Liver (tissue), 9 donors: Measurements from ENCODE around the gene EEF1B2. TPM values are rescaled to one million over a fixed set of nuclear protein-coding genes. Genes with fewer than 3 reads are reported as not detected.

Source experiments
- DNase-seq: peaks from one replicate; pipeline ENCODE4 v3.0.0-alpha.2; 2017; ENCODE audit warnings: low spot score
- H3K27ac ChIP-seq, 2 donors: one replicate each; pipeline ENCODE4 v1.7.0; 2013; ENCODE audit warnings: inconsistent platforms in 2 of 2, low read length in 2 of 2, control low read depth in 1 of 2, low read depth in 1 of 2, mild to moderate bottlenecking in 1 of 2
- H3K27me3 ChIP-seq, 4 donors: one replicate each; pipeline versions ENCODE4 v1.6.1 to v1.7.0; 2013; ENCODE audit warnings: low read length in 3 of 4, inconsistent platforms in 1 of 4, mild to moderate bottlenecking in 1 of 4, moderate library complexity in 1 of 4; ENCODE audit not compliant: control insufficient read depth in 4 of 4, insufficient read depth in 4 of 4
- H3K36me3 ChIP-seq, 4 donors: one replicate each; pipeline versions ENCODE4 v1.6.1 to v1.7.0; 2013; ENCODE audit warnings: low read length in 3 of 4, mild to moderate bottlenecking in 3 of 4, low read depth in 1 of 4, moderate library complexity in 1 of 4; ENCODE audit not compliant: control insufficient read depth in 4 of 4, insufficient read depth in 3 of 4
- H3K4me1 ChIP-seq, 4 donors: one replicate each; pipeline versions ENCODE4 v1.6.1 to v1.7.0; 2013; ENCODE audit warnings: low read length in 3 of 4, mild to moderate bottlenecking in 3 of 4, moderate library complexity in 1 of 4; ENCODE audit not compliant: control insufficient read depth in 4 of 4, insufficient read depth in 4 of 4
- H3K4me3 ChIP-seq, 3 donors: one replicate each; pipeline versions ENCODE4 v1.6.1 to v1.7.0; 2013; ENCODE audit warnings: low read length in 3 of 3, control low read depth in 1 of 3, low read depth in 1 of 3, mild to moderate bottlenecking in 1 of 3
- H3K9ac ChIP-seq, 2 donors: one replicate each; pipeline ENCODE4 v1.7.0; 2013; ENCODE audit warnings: low read length in 2 of 2, mild to moderate bottlenecking in 2 of 2, moderate library complexity in 2 of 2, control low read depth in 1 of 2, low read depth in 1 of 2
- H3K9me3 ChIP-seq, 4 donors: one replicate each; pipeline versions ENCODE4 v1.6.1 to v1.7.0; 2013; ENCODE audit warnings: low read length in 3 of 4; ENCODE audit not compliant: control insufficient read depth in 4 of 4
- EGR1 ChIP-seq, 2 donors: IDR thresholded peaks; 2 replicates each; pipeline ENCODE4 v1.6.1; 2016 to 2018; ENCODE audit warnings: antibody characterized with exemption in 2 of 2, low read depth in 2 of 2
- FOXA1 ChIP-seq: IDR thresholded peaks from 2 replicates; pipeline ENCODE4 v1.6.1; 2016; ENCODE audit warnings: antibody characterized with exemption
- FOXA2 ChIP-seq: IDR thresholded peaks from 2 replicates; pipeline ENCODE4 v1.6.1; 2016; ENCODE audit warnings: antibody characterized with exemption
- GABPA ChIP-seq, 2 donors: IDR thresholded peaks in 1 of 2; conservative IDR thresholded peaks in 1 of 2; 2 replicates each; pipeline ENCODE4 v1.6.1; 2016; ENCODE audit warnings: antibody characterized with exemption in 2 of 2, mild to moderate bottlenecking in 1 of 2, moderate library complexity in 1 of 2
- HNF4A ChIP-seq, 2 donors: conservative IDR thresholded peaks; 2 replicates each; pipeline ENCODE4 v1.6.1; 2016; ENCODE audit warnings: antibody characterized with exemption in 2 of 2, mild to moderate bottlenecking in 2 of 2
- HNF4G ChIP-seq: IDR thresholded peaks from 2 replicates; pipeline ENCODE4 v1.6.1; 2016; ENCODE audit warnings: antibody characterized with exemption
- JUND ChIP-seq, 2 donors: IDR thresholded peaks; 2 replicates each; pipeline ENCODE4 v1.6.1; 2016; ENCODE audit warnings: antibody characterized with exemption in 2 of 2
- NR2F2 ChIP-seq: IDR thresholded peaks from 2 replicates; pipeline ENCODE4 v1.6.1; 2016; ENCODE audit warnings: antibody characterized with exemption
- RAD21 ChIP-seq, 2 donors: IDR thresholded peaks; 2 replicates each; pipeline ENCODE4 v1.6.1; 2016; ENCODE audit warnings: antibody characterized with exemption in 2 of 2, mild to moderate bottlenecking in 2 of 2
- RXRA ChIP-seq, 2 donors: IDR thresholded peaks; 2 replicates each; pipeline ENCODE4 v1.6.1; 2017 to 2018; ENCODE audit warnings: antibody characterized with exemption in 2 of 2, mild to moderate bottlenecking in 1 of 2
- SP1 ChIP-seq: IDR thresholded peaks from 2 replicates; pipeline ENCODE4 v1.6.1; 2018; ENCODE audit warnings: antibody characterized with exemption, mild to moderate bottlenecking
- TAF1 ChIP-seq: conservative IDR thresholded peaks from 2 replicates; pipeline ENCODE4 v1.6.1; 2016; ENCODE audit warnings: antibody characterized with exemption, mild to moderate bottlenecking
- YY1 ChIP-seq: IDR thresholded peaks from 2 replicates; pipeline ENCODE4 v1.6.1; 2016; ENCODE audit warnings: antibody characterized with exemption, mild to moderate bottlenecking
- WGBS: extraction: QIAGEN DNeasy Blood & Tissue Kit; methylation state at CpG from one replicate; pipeline ENCODE4 v1.1.7; 2013; 5-methylcytosine and 5-hydroxymethylcytosine counted together
- polyA plus RNA-seq, 2 donors: library from polyadenylated mRNA; stranded (reverse) in 1 of 2; unstranded in 1 of 2; fragments of 200-250 nt in 1 of 2; fragments of >200 nt in 1 of 2; fragmentation: Nextera tagmentation in 1 of 2; extraction: Ambion mirVana in 1 of 2; gene quantifications; one replicate each; pipeline versions ENCODE4 v1.2.1 to v1.2.3, GENCODE V29; 2013 to 2015
- total RNA-seq, 2 donors: library from RNA; depleted of rRNA; stranded (reverse); fragments of >200 nt; gene quantifications; one replicate each; pipeline ENCODE4 v1.2.3, GENCODE V29; 2014
- TF ChIP-seq, protein P1 (sequence below): IDR thresholded peaks from 2 replicates; pipeline ENCODE4 v1.6.1; 2016; ENCODE audit warnings: antibody characterized with exemption
- TF ChIP-seq, protein P2 (sequence below): fragments of 150-350 bp; IDR thresholded peaks from 2 replicates; pipeline ENCODE4 v1.5.1; 2017; ENCODE audit warnings: improper control_type of control experiment, low read depth, low read length; ENCODE audit not compliant: missing input control
- TF ChIP-seq, protein P3 (sequence below): IDR thresholded peaks from 2 replicates; pipeline ENCODE4 v1.6.1; 2016; ENCODE audit warnings: antibody characterized with exemption, mild to moderate bottlenecking
- TF ChIP-seq, protein P4 (sequence below): IDR thresholded peaks from 2 replicates; pipeline ENCODE4 v1.6.1; 2016; ENCODE audit warnings: antibody characterized with exemption
- donor health status: healthy.
- donor health status: healthy.
- donor health status: healthy.
- donor health status: healthy.
- donor health status: healthy.

The EEF1B2 gene
- total and polyA plus RNA-seq, 4 donors, result 143 to 365 (median 257) TPM

DNA sequence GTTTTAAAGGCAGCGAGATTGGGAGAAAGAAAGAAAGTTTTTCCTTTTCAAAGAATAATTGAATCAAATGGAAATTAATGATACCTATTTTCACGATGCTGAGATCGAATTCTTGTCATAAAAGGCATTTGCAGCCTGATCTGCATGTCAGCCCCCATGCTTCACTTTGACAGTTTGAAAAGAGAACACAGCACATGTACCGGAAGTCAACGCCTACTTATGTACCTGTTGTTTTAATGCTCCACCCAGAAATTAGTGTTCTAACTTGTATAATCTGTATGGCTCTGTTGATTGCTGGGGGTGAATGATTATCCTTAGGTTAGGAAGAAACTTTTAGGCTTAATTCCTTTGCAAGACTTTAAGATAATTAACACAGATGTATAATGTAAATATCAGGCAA, 31.0 kb downstream of the EEF1B2 start:
- DNase-seq, result no peak
- H3K9ac ChIP-seq, result no peak overlapping the region
- no peak overlapping the region for H3K4me3 ChIP-seq
- 86% methylated on average over 5 of the region's 5 CpGs for WGBS
- H3K27me3 ChIP-seq, result no peaks in the 10 kb centered on the region
- no peaks in the 10 kb centered on the region for H3K4me1 ChIP-seq
- H3K36me3 ChIP-seq, result no peaks in the 10 kb centered on the region
- TF ChIP-seq, protein P1, sequence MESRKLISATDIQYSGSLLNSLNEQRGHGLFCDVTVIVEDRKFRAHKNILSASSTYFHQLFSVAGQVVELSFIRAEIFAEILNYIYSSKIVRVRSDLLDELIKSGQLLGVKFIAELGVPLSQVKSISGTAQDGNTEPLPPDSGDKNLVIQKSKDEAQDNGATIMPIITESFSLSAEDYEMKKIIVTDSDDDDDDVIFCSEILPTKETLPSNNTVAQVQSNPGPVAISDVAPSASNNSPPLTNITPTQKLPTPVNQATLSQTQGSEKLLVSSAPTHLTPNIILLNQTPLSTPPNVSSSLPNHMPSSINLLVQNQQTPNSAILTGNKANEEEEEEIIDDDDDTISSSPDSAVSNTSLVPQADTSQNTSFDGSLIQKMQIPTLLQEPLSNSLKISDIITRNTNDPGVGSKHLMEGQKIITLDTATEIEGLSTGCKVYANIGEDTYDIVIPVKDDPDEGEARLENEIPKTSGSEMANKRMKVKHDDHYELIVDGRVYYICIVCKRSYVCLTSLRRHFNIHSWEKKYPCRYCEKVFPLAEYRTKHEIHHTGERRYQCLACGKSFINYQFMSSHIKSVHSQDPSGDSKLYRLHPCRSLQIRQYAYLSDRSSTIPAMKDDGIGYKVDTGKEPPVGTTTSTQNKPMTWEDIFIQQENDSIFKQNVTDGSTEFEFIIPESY, result no peak
- TF ChIP-seq EGR1 (IDR thresholded peaks at IDR 0.05; ENCODE audit: low read depth in 2 of 2) (no peak), HNF4A (conservative IDR thresholded peaks at IDR 0.05) (no peak), SP1 (no peak), NR2F2 (no peak), FOXA2 (no peak), RXRA (IDR thresholded peaks at IDR 0.05) (no peak), FOXA1 (no peak), RAD21 (IDR thresholded peaks at IDR 0.05) (no peak), HNF4G (no peak), JUND (IDR thresholded peaks at IDR 0.05) (no peak), GABPA (IDR thresholded peaks at IDR 0.05 in 1 of 2, conservative IDR thresholded peaks at IDR 0.05 in 1 of 2) (no peak)
- TF ChIP-seq, protein P2, sequence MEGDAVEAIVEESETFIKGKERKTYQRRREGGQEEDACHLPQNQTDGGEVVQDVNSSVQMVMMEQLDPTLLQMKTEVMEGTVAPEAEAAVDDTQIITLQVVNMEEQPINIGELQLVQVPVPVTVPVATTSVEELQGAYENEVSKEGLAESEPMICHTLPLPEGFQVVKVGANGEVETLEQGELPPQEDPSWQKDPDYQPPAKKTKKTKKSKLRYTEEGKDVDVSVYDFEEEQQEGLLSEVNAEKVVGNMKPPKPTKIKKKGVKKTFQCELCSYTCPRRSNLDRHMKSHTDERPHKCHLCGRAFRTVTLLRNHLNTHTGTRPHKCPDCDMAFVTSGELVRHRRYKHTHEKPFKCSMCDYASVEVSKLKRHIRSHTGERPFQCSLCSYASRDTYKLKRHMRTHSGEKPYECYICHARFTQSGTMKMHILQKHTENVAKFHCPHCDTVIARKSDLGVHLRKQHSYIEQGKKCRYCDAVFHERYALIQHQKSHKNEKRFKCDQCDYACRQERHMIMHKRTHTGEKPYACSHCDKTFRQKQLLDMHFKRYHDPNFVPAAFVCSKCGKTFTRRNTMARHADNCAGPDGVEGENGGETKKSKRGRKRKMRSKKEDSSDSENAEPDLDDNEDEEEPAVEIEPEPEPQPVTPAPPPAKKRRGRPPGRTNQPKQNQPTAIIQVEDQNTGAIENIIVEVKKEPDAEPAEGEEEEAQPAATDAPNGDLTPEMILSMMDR, result no peak
- TF ChIP-seq, protein P3, sequence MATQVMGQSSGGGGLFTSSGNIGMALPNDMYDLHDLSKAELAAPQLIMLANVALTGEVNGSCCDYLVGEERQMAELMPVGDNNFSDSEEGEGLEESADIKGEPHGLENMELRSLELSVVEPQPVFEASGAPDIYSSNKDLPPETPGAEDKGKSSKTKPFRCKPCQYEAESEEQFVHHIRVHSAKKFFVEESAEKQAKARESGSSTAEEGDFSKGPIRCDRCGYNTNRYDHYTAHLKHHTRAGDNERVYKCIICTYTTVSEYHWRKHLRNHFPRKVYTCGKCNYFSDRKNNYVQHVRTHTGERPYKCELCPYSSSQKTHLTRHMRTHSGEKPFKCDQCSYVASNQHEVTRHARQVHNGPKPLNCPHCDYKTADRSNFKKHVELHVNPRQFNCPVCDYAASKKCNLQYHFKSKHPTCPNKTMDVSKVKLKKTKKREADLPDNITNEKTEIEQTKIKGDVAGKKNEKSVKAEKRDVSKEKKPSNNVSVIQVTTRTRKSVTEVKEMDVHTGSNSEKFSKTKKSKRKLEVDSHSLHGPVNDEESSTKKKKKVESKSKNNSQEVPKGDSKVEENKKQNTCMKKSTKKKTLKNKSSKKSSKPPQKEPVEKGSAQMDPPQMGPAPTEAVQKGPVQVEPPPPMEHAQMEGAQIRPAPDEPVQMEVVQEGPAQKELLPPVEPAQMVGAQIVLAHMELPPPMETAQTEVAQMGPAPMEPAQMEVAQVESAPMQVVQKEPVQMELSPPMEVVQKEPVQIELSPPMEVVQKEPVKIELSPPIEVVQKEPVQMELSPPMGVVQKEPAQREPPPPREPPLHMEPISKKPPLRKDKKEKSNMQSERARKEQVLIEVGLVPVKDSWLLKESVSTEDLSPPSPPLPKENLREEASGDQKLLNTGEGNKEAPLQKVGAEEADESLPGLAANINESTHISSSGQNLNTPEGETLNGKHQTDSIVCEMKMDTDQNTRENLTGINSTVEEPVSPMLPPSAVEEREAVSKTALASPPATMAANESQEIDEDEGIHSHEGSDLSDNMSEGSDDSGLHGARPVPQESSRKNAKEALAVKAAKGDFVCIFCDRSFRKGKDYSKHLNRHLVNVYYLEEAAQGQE, result no peak
- TF ChIP-seq, protein P4, sequence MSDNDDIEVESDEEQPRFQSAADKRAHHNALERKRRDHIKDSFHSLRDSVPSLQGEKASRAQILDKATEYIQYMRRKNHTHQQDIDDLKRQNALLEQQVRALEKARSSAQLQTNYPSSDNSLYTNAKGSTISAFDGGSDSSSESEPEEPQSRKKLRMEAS, result no peak
- H3K9me3 ChIP-seq, result no peaks in the 10 kb centered on the region
- H3K27ac ChIP-seq, result no peak overlapping the region

DNA sequence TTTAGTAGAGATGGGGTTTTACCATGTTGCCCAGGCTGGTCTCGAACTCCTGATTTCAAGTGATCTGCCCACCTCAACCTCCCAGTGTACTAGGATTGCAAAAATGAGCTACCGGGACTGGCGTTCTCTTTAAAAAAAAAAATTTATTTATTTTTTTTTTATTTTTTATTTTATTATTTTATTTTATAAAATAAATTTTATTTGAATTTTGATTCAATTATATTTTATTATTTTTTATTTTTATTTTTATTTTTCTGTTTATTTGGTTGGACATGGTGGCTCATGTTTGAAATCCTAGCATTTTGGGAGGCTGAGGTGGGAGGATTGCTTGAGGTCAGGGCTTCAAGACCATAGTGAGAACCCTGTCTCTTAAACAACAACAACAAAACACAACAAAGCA, 32.5 kb downstream of the EEF1B2 start:
- Histone ChIP-seq H3K27ac (no peak overlapping the region), H3K9me3 (no peaks in the 10 kb centered on the region)
- 92% methylated on average over 3 of the region's 3 CpGs for WGBS
- TF ChIP-seq EGR1 (IDR thresholded peaks at IDR 0.05; ENCODE audit: low read depth in 2 of 2), result no peak
- TF ChIP-seq RAD21 (IDR thresholded peaks at IDR 0.05), result no peak
- no peak for TF ChIP-seq NR2F2
- no peak for TF ChIP-seq JUND (IDR thresholded peaks at IDR 0.05)
- TF ChIP-seq, protein P1, result no peak
- TF ChIP-seq, protein P4, result no peak
- TF ChIP-seq HNF4G, result no peak
- no peak for TF ChIP-seq FOXA1
- no peak for TF ChIP-seq YY1
- TF ChIP-seq, protein P3, result no peak
- TF ChIP-seq SP1, result no peak
- no peak for TF ChIP-seq TAF1

More for the DNA sequence above, 32.5 kb downstream of the EEF1B2 start:
- DNase-seq, result no peak
- no peaks in the 10 kb centered on the region for H3K27me3 ChIP-seq
- no peaks in the 10 kb centered on the region for H3K36me3 ChIP-seq
- no peaks in the 10 kb centered on the region for H3K4me1 ChIP-seq
- H3K4me3 ChIP-seq, result no peak overlapping the region
- no peak overlapping the region for H3K9ac ChIP-seq
